HTR-8/SVneo (cell line): ENCODE measurements around the gene GJA5.

Experiments used
- DNase-seq: peaks from one replicate; pipeline ENCODE4 v3.0.0; 2011; ENCODE audit warnings: low spot score, mixed read lengths; ENCODE audit not compliant: insufficient read length
- FAIRE-seq: peaks from 2 replicates; lab custom pipeline; 2011; peaks lifted over from hg19 to GRCh38; lab: Jason Lieb, UNC

GJA5 gene

DNA sequence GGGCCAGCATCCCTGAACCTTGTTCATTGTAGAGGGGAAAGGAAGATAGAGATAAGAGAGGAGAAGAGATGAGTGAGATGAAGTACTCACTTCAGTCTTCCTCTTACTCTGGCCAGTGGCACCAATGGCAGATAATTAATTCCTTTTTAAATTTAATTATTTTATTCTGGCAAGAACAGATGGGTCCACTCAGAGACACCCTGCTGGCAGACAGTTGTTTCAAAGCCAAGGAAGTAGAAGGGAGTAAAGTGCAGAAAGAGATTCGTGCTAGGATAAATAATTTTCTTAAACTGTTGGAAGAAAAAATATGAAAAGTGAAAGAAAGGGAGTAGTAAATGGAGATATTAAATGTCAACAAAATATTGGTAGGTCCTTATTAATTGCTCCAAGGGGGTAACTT lies 7.7 kb upstream of the GJA5 start:
- no peak for DNase-seq
- no peak for FAIRE-seq

DNA sequence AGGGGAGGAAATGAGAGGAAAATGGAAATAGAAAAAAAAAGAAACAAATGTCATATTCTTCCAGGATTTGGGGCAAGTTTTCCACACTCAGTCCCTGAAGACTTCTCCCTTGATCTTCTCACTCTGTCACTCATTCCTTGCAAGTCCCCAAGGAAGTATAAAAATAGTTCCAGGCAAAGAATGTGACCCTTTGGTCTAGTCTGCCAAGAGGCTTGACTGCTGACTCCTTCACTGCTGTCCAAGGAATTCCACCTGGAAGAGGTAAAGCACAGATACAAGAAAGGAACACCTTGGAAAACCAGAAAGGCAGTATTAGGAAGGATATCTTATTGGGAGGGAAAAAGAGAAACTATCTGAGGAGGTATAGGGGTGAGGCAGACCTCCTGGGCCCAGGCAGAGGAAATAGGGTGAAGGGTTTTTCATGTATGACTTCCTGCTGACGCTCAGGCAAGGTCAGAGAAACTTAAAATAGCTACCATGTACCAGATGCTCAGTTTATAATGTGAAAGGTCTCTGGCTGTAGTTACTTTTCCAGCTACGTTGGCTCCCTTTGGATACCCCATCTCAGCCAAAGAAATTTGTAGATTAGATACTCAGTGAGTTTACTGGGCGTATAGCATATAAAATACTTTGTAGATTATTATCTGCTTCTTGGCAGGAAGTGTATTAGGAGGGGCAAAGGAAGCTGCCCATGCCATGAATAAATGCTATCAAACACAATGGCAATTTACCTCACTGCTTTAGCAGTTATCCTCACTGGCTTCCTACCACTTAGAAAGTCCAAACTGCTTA lies 2.0 kb upstream of the GJA5 start:
- DNase-seq (no peak), FAIRE-seq (no peak)

DNA sequence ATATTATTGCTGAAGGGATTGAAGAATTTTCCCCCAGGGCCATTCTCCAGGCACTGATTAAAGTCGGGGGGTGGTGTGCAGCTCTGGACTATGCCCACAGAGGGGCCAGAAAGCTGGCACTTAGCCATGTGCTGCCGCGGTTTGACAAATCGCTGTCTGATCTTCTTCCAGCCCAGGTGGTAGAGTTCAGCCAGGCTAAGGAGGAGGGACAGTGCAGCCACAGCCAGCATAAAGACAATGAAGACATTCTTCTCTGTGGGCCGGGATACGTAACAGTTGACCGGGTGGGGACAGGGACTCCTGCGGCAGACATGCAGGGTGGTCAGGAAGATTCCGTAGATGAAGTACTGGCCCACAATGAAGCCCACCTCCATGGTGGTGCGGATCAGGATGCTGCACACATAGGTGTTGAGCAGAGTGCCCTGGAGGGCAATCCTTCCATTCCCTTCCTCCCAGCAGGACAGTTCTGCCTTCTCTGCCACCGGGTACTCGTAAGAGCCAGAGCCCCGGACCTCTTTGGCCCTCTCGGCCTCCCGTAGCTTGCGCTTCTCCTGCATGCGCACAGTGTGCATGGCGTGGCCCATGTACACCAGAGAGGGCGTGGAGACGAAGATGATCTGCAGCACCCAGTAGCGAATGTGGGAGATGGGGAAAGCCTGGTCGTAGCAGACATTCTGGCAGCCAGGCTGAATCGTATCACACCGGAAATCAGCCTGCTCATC lies 1.9 kb downstream of the GJA5 start:
- DNase-seq = no peak
- no peak for FAIRE-seq

DNA sequence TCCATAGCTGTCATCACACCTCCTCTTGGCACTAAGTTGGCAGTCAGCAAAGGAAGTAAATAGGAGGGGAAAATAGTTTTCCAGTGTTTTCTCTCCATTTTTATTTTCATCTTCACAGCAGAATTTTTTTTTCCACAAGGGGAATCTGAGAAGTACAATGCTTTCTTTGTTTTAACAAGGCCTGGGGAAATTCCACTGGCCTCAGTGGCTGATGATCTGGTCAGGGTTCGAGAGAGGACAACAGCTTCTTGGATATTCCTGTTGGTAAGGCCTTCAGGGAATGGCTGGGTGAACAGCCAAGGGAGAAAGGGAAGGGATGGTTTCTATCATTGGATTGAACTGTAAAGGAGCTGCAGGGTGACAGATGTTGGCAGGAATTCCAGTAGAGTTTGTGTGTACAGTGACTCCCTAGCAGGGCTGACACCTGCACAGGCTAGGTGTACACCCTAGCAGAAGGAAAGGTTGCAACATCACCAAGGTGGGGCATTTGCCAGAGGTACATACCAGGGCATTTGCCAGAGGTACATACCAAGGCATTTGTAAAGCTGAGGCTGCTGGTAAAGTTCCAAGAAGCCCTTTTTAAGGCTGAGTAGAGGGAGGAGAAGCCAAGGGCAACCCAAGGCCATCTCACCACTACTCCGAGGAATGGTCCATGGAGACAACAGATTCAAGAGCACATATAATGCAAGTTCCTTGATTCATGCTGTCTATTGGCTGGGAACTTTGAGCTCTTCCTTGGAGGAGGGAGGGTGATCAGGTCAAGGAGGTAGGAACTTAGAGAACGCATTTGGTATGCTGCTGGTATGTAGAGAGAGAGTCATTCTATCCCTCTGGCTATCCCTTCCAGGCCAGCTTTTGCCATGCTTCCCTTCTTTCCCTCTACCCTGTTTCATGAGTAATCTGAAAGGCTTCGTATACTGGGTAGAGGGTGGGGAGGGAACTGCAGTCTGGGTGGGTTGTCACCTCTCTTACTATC lies 3.1 kb downstream of the GJA5 start:
- DNase-seq (no peak), FAIRE-seq (no peak)

DNA sequence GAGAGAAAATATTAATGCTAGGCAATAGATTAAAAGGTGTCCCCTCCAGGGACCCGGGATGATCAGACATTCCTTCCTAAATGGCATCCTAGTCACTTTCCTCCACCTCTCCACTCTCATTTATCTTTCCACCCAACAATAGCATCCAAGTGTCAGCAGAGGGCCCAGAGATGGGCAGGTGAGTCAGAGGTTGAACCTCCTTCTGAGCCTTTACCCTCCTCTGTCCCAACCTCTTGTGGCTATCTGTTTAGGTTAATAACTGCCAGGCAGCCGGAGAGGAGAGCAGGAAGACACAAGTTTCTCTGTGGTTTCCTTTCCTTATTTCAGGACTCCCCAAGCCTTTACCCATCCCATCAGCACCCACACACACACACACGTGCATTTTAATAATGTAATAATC lies 4.1 kb downstream of the GJA5 start:
- FAIRE-seq = no peak
- DNase-seq = no peak

DNA sequence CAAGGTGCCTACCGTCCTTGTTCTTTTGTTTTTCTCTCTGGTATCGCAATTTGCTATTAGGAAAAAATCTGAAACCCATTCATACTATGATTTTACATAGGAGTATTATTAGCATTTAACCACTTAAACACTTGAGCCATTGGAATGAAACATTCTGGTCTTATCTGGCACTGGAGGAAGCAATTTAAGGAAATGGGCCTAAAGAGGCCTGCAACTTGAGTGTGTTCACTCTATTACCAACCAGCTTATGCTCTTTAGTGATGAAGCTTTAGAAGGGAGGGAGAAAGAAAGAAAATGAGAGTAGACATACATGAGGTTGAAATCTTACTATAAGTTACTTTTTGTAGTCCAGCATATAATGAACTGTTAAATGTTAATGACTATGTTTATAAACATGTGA lies 5.7 kb downstream of the GJA5 start:
- no peak for DNase-seq
- FAIRE-seq = no peak

DNA sequence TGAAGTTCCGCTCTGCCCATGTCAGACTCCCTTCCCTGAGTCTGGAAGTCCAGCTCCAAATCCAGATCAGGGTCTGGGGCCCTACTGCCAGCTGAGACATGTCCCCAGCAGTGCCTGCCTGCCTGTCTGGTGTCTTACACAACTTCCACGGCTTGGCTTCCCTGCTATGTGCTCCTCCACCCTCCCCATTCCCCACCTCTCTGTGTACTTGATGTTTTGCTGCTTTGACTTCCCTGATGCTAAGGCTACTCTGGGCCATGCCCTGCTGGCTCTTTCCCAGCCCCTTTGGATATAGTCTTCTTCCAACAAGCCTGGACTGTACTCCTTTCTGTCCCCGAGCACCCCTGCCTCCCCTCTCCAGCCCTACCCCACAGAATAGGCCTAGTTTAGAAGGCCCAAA lies 7.3 kb downstream of the GJA5 start:
- DNase-seq = no peak
- no peak for FAIRE-seq

DNA sequence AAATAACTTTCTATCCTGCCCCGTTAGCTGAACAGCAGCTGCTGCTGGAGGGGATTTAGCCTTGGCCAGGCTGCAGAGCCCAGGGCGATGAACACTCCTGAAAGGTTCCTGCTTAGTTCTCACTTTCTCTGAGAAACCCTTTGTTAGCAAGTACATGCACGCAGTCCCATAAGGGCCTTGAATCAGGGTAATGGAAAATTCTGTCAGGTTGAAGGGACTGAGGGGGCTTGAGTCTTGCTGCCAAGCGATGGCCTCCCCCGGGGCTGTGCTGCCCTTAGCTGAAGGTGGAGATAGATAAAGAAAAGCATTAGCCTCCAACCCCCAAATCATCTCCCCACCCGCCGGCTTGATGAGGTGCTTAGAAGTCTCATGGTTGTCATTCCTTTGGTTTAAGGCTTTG lies 7.9 kb downstream of the GJA5 start:
- FAIRE-seq (no peak), DNase-seq (no peak)

DNA sequence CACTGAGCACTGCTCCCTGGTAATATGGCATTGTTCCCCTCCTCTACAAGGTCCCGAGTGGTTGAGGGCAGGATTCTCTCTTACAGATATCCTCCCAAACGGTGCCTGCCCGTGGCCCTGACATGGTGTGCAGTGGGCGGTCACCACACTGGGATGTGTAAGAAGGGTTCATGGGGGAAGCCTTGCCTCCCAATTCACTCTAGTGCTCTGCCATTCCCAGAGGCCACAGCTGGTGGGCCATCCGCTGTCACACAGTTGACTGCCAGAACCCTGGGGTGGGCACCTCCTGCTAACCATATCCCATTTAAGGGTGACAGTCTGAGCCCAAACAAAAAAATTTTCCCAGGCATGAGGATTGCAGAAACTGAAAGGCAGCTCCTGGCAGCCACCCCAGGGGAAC lies 9.1 kb downstream of the GJA5 start:
- no peak for DNase-seq
- FAIRE-seq = no peak

DNA sequence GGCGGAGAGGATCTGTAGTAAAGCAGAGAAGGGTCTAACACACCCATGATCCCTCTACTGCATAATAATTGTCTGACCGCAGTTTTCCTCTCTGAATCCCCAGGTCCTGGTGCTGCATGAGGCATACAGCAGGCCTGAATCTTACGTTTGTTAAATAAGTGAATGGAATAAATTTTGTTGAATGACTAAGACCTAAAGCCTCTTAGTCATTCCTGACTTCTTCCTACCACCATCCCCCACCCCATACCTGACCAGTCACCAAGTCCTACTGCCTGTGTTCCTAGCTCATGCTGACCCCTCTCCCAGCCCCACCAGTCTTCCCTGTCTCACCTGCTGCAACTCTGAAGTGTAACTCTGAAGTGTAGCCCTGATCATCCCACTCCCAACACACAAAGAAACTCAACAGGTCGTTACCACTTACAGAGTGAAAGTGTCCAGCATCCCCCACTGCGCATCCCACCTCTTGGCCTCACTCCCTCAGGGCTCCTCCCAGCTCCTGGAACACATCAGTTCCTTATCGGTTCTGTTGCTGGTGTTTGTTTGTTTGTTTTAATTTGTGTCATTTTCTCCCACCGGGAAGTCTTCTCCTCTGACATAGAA lies 9.7 kb downstream of the GJA5 start:
- FAIRE-seq = no peak
- no peak for DNase-seq

DNA sequence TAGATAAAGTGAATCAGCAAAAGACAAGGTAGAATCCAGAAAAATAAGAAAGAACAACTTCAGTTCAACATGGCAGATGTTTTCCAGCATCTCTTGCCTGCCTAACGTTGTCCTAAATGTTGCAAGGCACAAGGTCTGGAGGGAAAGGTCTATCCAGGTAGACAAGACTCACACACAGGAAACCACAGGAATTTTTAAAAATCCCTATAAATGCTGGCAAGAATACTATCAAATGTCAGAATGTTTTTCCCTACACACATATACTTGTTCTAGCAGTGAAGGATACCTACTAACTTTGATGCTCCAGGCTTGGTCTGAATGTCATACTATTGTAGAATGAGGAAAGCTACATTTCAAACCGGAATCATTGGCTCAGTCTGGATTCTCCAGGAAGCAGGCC lies 10.6 kb downstream of the GJA5 start:
- FAIRE-seq (no peak), DNase-seq (no peak)

DNA sequence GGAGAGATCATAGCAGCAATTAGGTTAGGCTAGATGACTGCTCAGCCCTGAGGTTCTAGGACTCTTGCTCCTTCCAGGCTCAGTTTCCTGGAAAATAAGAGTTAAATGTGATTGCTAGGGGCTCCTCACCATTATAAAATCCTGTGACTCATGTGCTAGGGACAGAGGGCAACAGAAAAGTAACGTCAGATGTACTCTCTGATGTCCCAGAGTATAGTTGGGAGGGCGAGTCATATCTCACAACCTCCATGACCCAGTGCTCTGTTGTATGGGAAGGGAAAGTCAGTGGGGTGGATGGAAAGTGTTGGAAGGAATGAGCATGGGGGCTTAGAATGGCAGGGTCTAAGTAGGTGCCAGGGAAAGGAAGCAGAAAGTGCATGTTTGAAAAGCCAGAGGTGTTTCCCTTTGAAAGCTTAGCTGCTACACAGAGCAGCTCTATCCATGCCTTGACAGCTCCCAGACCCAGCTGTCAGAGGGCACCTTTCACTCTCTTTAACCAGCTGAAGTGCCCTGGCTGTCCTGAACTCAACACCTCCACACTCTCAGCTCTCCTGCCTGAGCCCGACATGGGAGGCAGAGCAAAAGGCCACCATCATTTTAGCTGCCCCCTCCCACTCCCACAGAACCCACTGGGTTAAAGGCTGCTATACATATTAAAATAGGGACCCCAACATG lies 11.6 kb downstream of the GJA5 start:
- FAIRE-seq = no peak
- no peak for DNase-seq

DNA sequence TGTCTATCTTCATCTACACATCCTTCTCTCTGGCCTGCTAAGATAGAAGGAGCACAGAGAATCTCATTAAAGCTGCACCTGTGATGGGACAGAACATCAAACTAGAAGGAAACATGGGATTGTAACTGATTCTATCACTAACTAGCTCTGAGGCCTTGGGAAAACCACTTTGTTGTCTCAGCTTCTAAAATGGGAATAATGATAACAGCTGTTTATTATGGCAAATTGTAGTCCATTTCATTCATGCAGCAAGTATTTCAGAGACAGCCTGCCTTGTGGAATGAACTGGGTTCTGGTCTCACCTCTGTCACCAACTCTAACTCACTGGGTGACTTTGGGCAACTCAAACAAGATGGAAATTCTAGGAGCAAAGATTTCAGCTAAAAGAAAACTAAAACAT lies 12.4 kb downstream of the GJA5 start:
- DNase-seq = no peak
- FAIRE-seq = no peak

DNA sequence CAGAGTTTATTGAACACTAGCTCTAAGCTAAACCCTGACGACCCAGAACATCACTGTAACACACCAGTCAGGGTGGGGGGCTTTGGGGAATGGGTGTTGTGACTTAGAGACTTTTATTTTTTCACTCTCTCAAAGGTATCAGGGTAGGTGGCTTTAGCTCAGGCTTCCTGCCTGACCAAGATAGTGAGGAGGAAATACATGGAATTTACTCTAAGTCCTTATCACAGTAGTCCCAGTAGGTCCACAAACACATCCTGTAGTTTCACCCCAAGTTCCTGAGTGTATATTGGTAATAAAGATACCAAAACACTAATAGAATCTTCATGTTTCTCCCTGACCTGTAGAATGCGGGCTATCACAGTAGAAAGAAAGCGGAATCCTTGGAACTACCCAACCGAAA lies 15.1 kb downstream of the GJA5 start:
- no peak for FAIRE-seq
- DNase-seq = no peak

DNA sequence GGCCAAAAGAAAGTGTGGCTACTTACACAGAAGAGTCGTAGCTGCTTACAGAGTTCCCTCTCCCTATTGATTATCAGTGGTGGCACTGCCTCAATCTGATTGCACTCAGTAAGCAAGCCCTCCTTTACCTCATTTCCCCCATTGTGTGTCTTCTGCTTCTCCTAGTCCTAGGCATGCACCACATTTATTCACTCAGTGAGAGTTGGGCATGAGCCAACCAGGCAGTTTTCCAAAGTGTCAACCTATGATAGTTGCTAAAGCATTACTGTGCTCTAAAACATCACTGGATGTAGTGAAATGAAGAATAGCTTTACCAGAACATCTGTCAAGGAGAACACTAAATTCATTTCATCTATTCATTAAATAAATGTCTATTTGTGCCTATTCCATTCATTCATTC lies 19.3 kb downstream of the GJA5 start:
- DNase-seq (no peak), FAIRE-seq (no peak)

DNA sequence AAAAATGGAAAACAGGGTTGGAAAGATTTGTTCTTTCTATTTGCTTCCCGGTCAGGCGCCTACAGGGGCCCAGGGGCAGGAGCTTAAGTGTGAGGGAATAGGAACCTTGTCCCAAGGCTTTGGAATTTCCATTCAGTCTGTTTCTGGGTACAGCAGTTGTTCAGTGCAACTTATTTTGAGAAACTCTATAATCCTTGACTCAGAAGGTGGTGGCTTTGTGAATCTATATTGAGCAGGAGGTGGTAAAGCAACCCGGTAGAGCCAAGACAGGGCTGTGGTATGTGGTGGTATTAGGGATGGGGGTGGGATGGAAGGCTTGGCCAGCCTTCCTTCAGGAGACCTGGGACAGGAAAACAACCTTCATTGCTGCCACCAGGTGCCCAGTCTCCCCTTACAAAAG lies 20.0 kb downstream of the GJA5 start:
- no peak for FAIRE-seq

DNA sequence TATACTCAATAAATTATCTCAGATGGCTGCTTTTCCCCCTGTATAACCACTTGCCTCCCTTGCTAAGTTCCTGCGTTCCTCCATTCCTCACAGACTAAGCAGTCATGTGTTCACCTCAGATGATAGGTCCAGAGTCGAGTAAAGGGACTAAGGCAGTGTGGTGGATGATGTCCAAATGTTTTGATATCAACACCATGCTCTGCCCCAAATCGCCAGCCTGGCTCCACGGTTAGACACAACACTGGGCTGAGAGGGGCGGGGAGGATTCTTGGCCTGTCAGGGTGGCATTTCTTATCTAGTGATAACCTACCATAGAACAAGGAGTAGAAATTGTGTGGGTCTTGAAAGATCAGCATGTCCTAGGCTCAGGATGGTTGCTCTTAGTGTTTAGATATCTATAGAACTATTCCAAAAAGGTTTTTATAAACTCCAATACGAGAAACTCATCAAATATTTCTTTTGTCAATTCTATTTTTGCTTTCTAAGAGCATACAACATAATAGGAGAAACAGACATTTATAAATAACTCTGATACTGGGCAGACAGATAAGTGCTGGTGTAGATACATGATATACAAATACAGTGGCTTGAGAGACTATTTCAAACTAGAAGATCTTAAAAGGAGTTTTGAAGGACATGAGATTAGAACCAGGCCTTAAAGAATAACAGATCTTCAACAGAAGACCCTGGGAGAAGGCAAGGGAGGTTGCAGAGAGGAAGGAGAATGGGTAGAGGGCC lies 21.5 kb downstream of the GJA5 start:
- DNase-seq (no peak), FAIRE-seq (no peak)

More for the DNA sequence above, 20.0 kb downstream of the GJA5 start:
- no peak for DNase-seq

DNA sequence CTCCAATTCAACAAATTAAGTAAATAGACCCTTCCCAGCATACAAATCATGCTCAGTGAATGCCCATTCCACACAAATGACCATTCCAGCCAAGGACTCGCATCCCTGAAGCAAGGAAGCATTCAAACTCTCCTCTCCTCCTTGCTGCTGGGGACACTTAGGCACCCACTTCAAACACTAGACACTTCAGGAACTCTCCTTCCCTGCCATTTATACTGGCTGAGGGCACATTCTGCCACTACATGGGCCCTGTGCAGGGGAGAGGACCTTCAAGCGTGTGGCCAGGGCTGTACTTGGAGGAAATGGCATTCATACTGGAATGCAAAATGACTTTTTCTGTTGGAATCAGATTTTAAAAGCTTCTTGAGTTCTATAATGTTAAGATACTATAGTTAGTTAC lies 22.3 kb downstream of the GJA5 start:
- DNase-seq (no peak), FAIRE-seq (no peak)

DNA sequence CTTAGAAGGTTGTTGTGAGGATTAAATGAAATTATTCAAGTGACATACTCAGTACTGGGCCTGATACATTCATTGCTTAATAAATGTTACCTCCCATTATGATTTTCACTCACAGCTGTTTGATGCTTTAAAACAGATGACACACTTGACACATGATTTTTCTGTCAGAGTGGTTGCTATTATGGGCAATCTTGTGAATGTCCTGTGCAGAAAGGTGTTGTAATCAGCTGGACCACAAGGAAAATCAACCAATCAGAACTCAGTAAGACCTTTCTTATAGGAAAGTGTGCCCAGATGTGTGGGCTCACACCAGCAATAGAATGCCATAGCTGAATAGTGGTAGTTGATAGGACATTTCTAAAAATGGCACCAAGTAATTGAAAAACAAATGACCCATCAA lies 23.5 kb downstream of the GJA5 start:
- FAIRE-seq (no peak), DNase-seq (no peak)
